Measurements from ENCODE around the gene FBXO21.

GRCh38 chr12:117109943-117110635 lies 80.2 kb downstream of the FBXO21 start:
- TF ChIP-seq CTCF (IDR thresholded peaks at IDR 0.05) (no peak), POLR2AphosphoS5 (IDR thresholded peaks at IDR 0.05) (no peak)
